Activated CD4-positive, alpha-beta T cell treated with anti-CD3 and anti-CD28 coated beads for 48 hours (primary cell): Measurements from ENCODE around the gene GAREM1.
"Not testable (repeated sequence)": the region's sequence is repeated elsewhere in the genome, so short reads cannot be mapped to it uniquely, and the experiment has no call there.

ENCODE experiments used
- DNase-seq: peaks from one replicate; pipeline ENCODE4 v3.0.0-alpha.2; 2020

The GAREM1 gene

GRCh38 chr18:32366586-32367538 lies 103.8 kb downstream of the GAREM1 start:
- DNase-seq, result no peak

GRCh38 chr18:32362484-32362883 lies 108.2 kb downstream of the GAREM1 start:
- DNase-seq, result no peak

GRCh38 chr18:32360682-32361345 lies 109.9 kb downstream of the GAREM1 start:
- no peak for DNase-seq

GRCh38 chr18:32358529-32358928 lies 112.2 kb downstream of the GAREM1 start:
- DNase-seq, result no peak

GRCh38 chr18:32358075-32358474 lies 112.6 kb downstream of the GAREM1 start:
- no peak for DNase-seq

- no peak for DNase-seq
Observed at GRCh38 chr18:32355896-32356295, 114.8 kb downstream of the GAREM1 start.

- DNase-seq, result no peak
Observed at GRCh38 chr18:32354518-32354917, 116.2 kb downstream of the GAREM1 start.

GRCh38 chr18:32353257-32353656 lies 117.4 kb downstream of the GAREM1 start:
- no peak for DNase-seq

GRCh38 chr18:32351032-32351431 lies 119.7 kb downstream of the GAREM1 start:
- DNase-seq, result no peak

- DNase-seq, result no peak
Observed at GRCh38 chr18:32349728-32350395, 120.8 kb downstream of the GAREM1 start.

- DNase-seq, result no peak
Observed at GRCh38 chr18:32346671-32347070, 124.0 kb downstream of the GAREM1 start.

- no peak for DNase-seq
Observed at GRCh38 chr18:32343634-32344033, 127.0 kb downstream of the GAREM1 start.

- DNase-seq, result not testable (repeated sequence)
Observed at GRCh38 chr18:32341112-32341511, 129.6 kb downstream of the GAREM1 start.

- DNase-seq, result no peak
Observed at GRCh38 chr18:32339045-32339444, 131.6 kb downstream of the GAREM1 start.

- DNase-seq, result no peak
Observed at GRCh38 chr18:32337821-32338220, 132.9 kb downstream of the GAREM1 start.

- no peak for DNase-seq
Observed at GRCh38 chr18:32337347-32337746, 133.3 kb downstream of the GAREM1 start.

GRCh38 chr18:32335228-32335627 lies 135.5 kb downstream of the GAREM1 start:
- DNase-seq, result no peak

GRCh38 chr18:32333781-32334180 lies 136.9 kb downstream of the GAREM1 start:
- no peak for DNase-seq

- no peak for DNase-seq
Observed at GRCh38 chr18:32332708-32333107, 138.0 kb downstream of the GAREM1 start.

- DNase-seq, result no peak
Observed at GRCh38 chr18:32328974-32329373, 141.7 kb downstream of the GAREM1 start.

- DNase-seq, result no peak
Observed at GRCh38 chr18:32328379-32328778, 142.3 kb downstream of the GAREM1 start.

- DNase-seq, result no peak
Observed at GRCh38 chr18:32326450-32327308, 144.0 kb downstream of the GAREM1 start.

- no peak for DNase-seq
Observed at GRCh38 chr18:32324181-32324580, 146.5 kb downstream of the GAREM1 start.
